ENCODE measurements around the gene SYT14. TPM values are rescaled to one million over a fixed set of nuclear protein-coding genes. Genes with fewer than 3 reads are reported as not detected.

SYT14 gene
- polyA plus RNA-seq, 3 donors: not detected

- Histone ChIP-seq H3K27me3 (ENCODE audit: control insufficient read depth in 2 of 2, insufficient read depth in 2 of 2, low read length in 2 of 2) (no peaks in the 10 kb centered on the region), H3K9me3 (replicated peaks in 1 of 2; ENCODE audit: control insufficient read depth in 1 of 2, insufficient read depth in 1 of 2, low read length in 2 of 2) (peaks cover 0 to 2% of the 10 kb centered on the region in 2 donors), H3K27ac (ENCODE audit: low read depth in 1 of 2, low read length in 2 of 2) (no peak overlapping the region), H4K20me1 (ENCODE audit: insufficient read depth, low read length) (no peaks in the 10 kb centered on the region), H3K9ac (ENCODE audit: insufficient read depth, low read length, poor library complexity, severe bottlenecking) (no peak overlapping the region), H3K79me2 (ENCODE audit: insufficient read depth, low read length) (no peaks in the 10 kb centered on the region), H3K4me3 (replicated peaks in 1 of 3; ENCODE audit: low read depth in 2 of 3, low read length in 3 of 3) (no peak overlapping the region), H3K4me2 (replicated peaks; ENCODE audit: extremely low read depth, low read length, poor library complexity, severe bottlenecking) (no peak overlapping the region), H3K4me1 (ENCODE audit: control insufficient read depth in 1 of 2, insufficient read depth in 2 of 2, low read length in 2 of 2) (no peaks in the 10 kb centered on the region), H2AFZ (ENCODE audit: insufficient read depth, low read depth, low read length, poor library complexity, severe bottlenecking) (no peak overlapping the region), H3K36me3 (replicated peaks in 1 of 2; ENCODE audit: control insufficient read depth in 1 of 2, insufficient read depth in 2 of 2, low read length in 2 of 2) (no peaks in the 10 kb centered on the region)
- Mint-ChIP-seq H3K27me3 (ENCODE audit: low read depth in 3 of 3) (peaks cover 0 to 1% (median 0%) of the 10 kb centered on the region in 3 donors), H3K27ac (no peak overlapping the region), H3K9me3 (peaks cover 0 to 4% (median 0%) of the 10 kb centered on the region in 7 donors), H3K4me1 (no peaks in the 10 kb centered on the region), H3K4me3 (no peak overlapping the region), H3K36me3 (no peaks in the 10 kb centered on the region)
- intact Hi-C loops (cut with micrococcal nuclease): no loop called here
- no CpG with 5 or more reads among the region's 3 CpGs for WGBS (ENCODE audit: insufficient coverage)
- no peak for DNase-seq
- no peak for TF ChIP-seq CTCF (IDR thresholded peaks at IDR 0.05)
Measured at GRCh38 chr1:210092366-210092765, 154.3 kb downstream of the SYT14 start.

- Mint-ChIP-seq H3K4me1 (no peaks in the 10 kb centered on the region), H3K9me3 (peaks cover 0 to 3% (median 0%) of the 10 kb centered on the region in 7 donors), H3K27ac (no peak overlapping the region), H3K27me3 (ENCODE audit: low read depth in 3 of 3) (peaks cover 0 to 2% (median 0%) of the 10 kb centered on the region in 3 donors), H3K4me3 (no peak overlapping the region), H3K36me3 (no peaks in the 10 kb centered on the region)
- no peaks in the 10 kb centered on the region for H4K20me1 ChIP-seq (ENCODE audit: insufficient read depth, low read length)
- H3K4me2 ChIP-seq (replicated peaks; ENCODE audit: extremely low read depth, low read length, poor library complexity, severe bottlenecking): no peak overlapping the region
- no peak overlapping the region for H3K9ac ChIP-seq (ENCODE audit: insufficient read depth, low read length, poor library complexity, severe bottlenecking)
- DNase-seq: no peak
- intact Hi-C loops (cut with micrococcal nuclease): no loop called here
- no peaks in the 10 kb centered on the region for H3K79me2 ChIP-seq (ENCODE audit: insufficient read depth, low read length)
- 73% methylated on average over 1 of the region's 3 CpGs for WGBS (ENCODE audit: insufficient coverage)
- TF ChIP-seq CTCF (IDR thresholded peaks at IDR 0.05): no peak
- no peak overlapping the region for H2AFZ ChIP-seq (ENCODE audit: insufficient read depth, low read depth, low read length, poor library complexity, severe bottlenecking)
- no peaks in the 10 kb centered on the region for H3K36me3 ChIP-seq (replicated peaks in 1 of 2; ENCODE audit: control insufficient read depth in 1 of 2, insufficient read depth in 2 of 2, low read length in 2 of 2)
- no peaks in the 10 kb centered on the region for H3K27me3 ChIP-seq (ENCODE audit: control insufficient read depth in 2 of 2, insufficient read depth in 2 of 2, low read length in 2 of 2)
- no peaks in the 10 kb centered on the region for H3K4me1 ChIP-seq (ENCODE audit: control insufficient read depth in 1 of 2, insufficient read depth in 2 of 2, low read length in 2 of 2)
- no peaks in the 10 kb centered on the region for H3K9me3 ChIP-seq (replicated peaks in 1 of 2; ENCODE audit: control insufficient read depth in 1 of 2, insufficient read depth in 1 of 2, low read length in 2 of 2)
- no peak overlapping the region for H3K27ac ChIP-seq (ENCODE audit: low read depth in 1 of 2, low read length in 2 of 2)
- no peak overlapping the region for H3K4me3 ChIP-seq (replicated peaks in 1 of 3; ENCODE audit: low read depth in 2 of 3, low read length in 3 of 3)
Measured at GRCh38 chr1:210093461-210093860, 155.4 kb downstream of the SYT14 start.

Measured in CD14-positive monocyte (primary cell).